ENCODE data around the gene COPG1. TPM values are rescaled to one million over a fixed set of nuclear protein-coding genes. Genes with fewer than 3 reads are reported as not detected.
A peak's percentile ranks its signal among the peaks of the same experiment; 100 is the strongest.

Gene COPG1
- total and polyA plus RNA-seq, 4 donors: 49.8 to 177 (median 87.0) TPM

- no peaks in the 10 kb centered on the region for H3K9me3 ChIP-seq (ENCODE audit: control insufficient read depth in 4 of 4, low read length in 3 of 4)
- no peak overlapping the region for H3K4me3 ChIP-seq (ENCODE audit: low read depth in 1 of 3, low read length in 3 of 3)
- peaks cover 21 to 53% (median 51%) of the 10 kb centered on the region in 4 donors for H3K36me3 ChIP-seq (ENCODE audit: control insufficient read depth in 4 of 4, insufficient read depth in 3 of 4, low read depth in 1 of 4, low read length in 3 of 4)
- 85% methylated on average over 2 of the region's 2 CpGs for WGBS
- TF ChIP-seq MAX (IDR thresholded peaks at IDR 0.05): no peak
- TF ChIP-seq FOXA2 (IDR thresholded peaks at IDR 0.05): no peak
- no peak for TF ChIP-seq RXRA (IDR thresholded peaks at IDR 0.05)
- no peak for TF ChIP-seq HNF4A (conservative IDR thresholded peaks at IDR 0.05)
- no peak for TF ChIP-seq HNF4G (IDR thresholded peaks at IDR 0.05)
- TF ChIP-seq CTCF (IDR thresholded peaks at IDR 0.05; ENCODE audit: low read depth, low read length, missing input control): no peak
- DNase-seq (ENCODE audit: low spot score): no peak
- no peaks in the 10 kb centered on the region for H3K27me3 ChIP-seq (ENCODE audit: control insufficient read depth in 4 of 4, insufficient read depth in 4 of 4, low read length in 3 of 4)
- peaks cover 2 to 16% (median 13%) of the 10 kb centered on the region in 4 donors for H3K4me1 ChIP-seq (ENCODE audit: control insufficient read depth in 4 of 4, insufficient read depth in 4 of 4, low read length in 3 of 4)
- no peak overlapping the region for H3K27ac ChIP-seq (ENCODE audit: low read depth in 1 of 2, low read length in 2 of 2)
- H3K9ac ChIP-seq (ENCODE audit: low read depth in 1 of 2, low read length in 2 of 2): no peak overlapping the region
These were observed 27.0 kb downstream of the COPG1 start for GRCh38 chr3:129276385-129276784.

- no peaks in the 10 kb centered on the region for H3K9me3 ChIP-seq (ENCODE audit: control insufficient read depth in 4 of 4, low read length in 3 of 4)
- H3K27me3 ChIP-seq (ENCODE audit: control insufficient read depth in 4 of 4, insufficient read depth in 4 of 4, low read length in 3 of 4): no peaks in the 10 kb centered on the region
- DNase-seq (ENCODE audit: low spot score): no peak
- no peak overlapping the region for H3K4me3 ChIP-seq (ENCODE audit: low read depth in 1 of 3, low read length in 3 of 3)
- TF ChIP-seq, protein P1, sequence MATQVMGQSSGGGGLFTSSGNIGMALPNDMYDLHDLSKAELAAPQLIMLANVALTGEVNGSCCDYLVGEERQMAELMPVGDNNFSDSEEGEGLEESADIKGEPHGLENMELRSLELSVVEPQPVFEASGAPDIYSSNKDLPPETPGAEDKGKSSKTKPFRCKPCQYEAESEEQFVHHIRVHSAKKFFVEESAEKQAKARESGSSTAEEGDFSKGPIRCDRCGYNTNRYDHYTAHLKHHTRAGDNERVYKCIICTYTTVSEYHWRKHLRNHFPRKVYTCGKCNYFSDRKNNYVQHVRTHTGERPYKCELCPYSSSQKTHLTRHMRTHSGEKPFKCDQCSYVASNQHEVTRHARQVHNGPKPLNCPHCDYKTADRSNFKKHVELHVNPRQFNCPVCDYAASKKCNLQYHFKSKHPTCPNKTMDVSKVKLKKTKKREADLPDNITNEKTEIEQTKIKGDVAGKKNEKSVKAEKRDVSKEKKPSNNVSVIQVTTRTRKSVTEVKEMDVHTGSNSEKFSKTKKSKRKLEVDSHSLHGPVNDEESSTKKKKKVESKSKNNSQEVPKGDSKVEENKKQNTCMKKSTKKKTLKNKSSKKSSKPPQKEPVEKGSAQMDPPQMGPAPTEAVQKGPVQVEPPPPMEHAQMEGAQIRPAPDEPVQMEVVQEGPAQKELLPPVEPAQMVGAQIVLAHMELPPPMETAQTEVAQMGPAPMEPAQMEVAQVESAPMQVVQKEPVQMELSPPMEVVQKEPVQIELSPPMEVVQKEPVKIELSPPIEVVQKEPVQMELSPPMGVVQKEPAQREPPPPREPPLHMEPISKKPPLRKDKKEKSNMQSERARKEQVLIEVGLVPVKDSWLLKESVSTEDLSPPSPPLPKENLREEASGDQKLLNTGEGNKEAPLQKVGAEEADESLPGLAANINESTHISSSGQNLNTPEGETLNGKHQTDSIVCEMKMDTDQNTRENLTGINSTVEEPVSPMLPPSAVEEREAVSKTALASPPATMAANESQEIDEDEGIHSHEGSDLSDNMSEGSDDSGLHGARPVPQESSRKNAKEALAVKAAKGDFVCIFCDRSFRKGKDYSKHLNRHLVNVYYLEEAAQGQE (IDR thresholded peaks at IDR 0.05): no peak
- TF ChIP-seq JUND (IDR thresholded peaks at IDR 0.05) (no peak), TAF1 (conservative IDR thresholded peaks at IDR 0.05) (no peak), EGR1 (IDR thresholded peaks at IDR 0.05; ENCODE audit: low read depth in 2 of 2) (no peak), FOXA2 (IDR thresholded peaks at IDR 0.05) (no peak)
- H3K9ac ChIP-seq (ENCODE audit: low read depth in 1 of 2, low read length in 2 of 2): peak overlapping the region in 1 of 2 donors; percentile 37
- peak overlapping the region; percentile 95 to 97 for H3K27ac ChIP-seq (ENCODE audit: low read depth in 1 of 2, low read length in 2 of 2)
- H3K4me1 ChIP-seq (ENCODE audit: control insufficient read depth in 4 of 4, insufficient read depth in 4 of 4, low read length in 3 of 4): peaks cover 2 to 28% (median 22%) of the 10 kb centered on the region in 4 donors
- peaks cover 10 to 39% (median 37%) of the 10 kb centered on the region in 4 donors for H3K36me3 ChIP-seq (ENCODE audit: control insufficient read depth in 4 of 4, insufficient read depth in 3 of 4, low read depth in 1 of 4, low read length in 3 of 4)
- WGBS: 79% methylated on average over 11 of the region's 11 CpGs
These were observed 28.4 kb downstream of the COPG1 start for GRCh38 chr3:129277829-129278271.

DNA sequence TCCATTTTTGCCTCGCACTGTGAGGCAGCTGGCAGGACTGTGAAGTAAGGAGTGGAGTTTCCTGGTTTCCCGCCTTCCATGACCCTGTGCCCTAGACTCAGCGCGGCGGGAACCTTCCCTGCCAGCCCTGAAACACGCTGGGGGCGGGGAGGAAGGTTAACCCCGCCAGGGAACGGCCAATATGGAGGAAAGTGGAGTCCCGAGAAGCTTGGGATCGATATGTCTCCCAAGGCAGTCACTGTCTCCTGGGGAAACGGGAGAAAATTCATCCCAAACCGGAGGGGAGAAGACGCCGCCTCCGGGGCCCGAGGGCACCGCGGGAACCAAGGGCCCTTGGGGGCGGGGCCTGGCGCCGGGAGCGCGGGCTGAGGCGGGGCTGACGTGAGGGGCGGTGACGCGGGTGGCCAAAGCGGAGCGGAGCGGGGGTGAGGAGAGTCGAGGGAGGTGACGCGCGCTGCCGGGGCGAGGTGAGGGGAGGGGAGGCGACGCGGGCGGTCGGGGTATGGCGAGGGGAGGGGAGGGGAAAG, 29.1 kb downstream of the COPG1 start, which contains the start of gene HMCES:
TSS of gene HMCES (plus strand) at position 432 of the 527 bp plus-strand sequence. CDS start 863 bp downstream, outside the sequence.
- Histone ChIP-seq H3K36me3 (ENCODE audit: control insufficient read depth in 4 of 4, insufficient read depth in 3 of 4, low read depth in 1 of 4, low read length in 3 of 4) (peaks cover 8 to 36% (median 35%) of the 10 kb centered on the region in 4 donors), H3K9ac (ENCODE audit: low read depth in 1 of 2, low read length in 2 of 2) (peak within 1 kb of the TSS; percentile 78 to 97), H3K9me3 (ENCODE audit: control insufficient read depth in 4 of 4, low read length in 3 of 4) (no peaks in the 10 kb centered on the region), H3K4me1 (ENCODE audit: control insufficient read depth in 4 of 4, insufficient read depth in 4 of 4, low read length in 3 of 4) (peaks cover 2 to 35% (median 28%) of the 10 kb centered on the region in 4 donors), H3K27me3 (ENCODE audit: control insufficient read depth in 4 of 4, insufficient read depth in 4 of 4, low read length in 3 of 4) (no peaks in the 10 kb centered on the region), H3K4me3 (ENCODE audit: low read depth in 1 of 3, low read length in 3 of 3) (peak within 1 kb of the TSS; percentile 68 to 84 (median 76)), H3K27ac (ENCODE audit: low read depth in 1 of 2, low read length in 2 of 2) (peak within 1 kb of the TSS; percentile 95 to 97)
- 1% methylated on average over 44 of the region's 44 CpGs for WGBS
- DNase-seq (ENCODE audit: low spot score): peak; percentile 94
- no peak for TF ChIP-seq CTCF (IDR thresholded peaks at IDR 0.05; ENCODE audit: low read depth, low read length, missing input control)
- TF ChIP-seq YY1 (IDR thresholded peaks at IDR 0.05): peak; percentile 70
- no peak for TF ChIP-seq HNF4G (IDR thresholded peaks at IDR 0.05)
- TF ChIP-seq, protein P2, sequence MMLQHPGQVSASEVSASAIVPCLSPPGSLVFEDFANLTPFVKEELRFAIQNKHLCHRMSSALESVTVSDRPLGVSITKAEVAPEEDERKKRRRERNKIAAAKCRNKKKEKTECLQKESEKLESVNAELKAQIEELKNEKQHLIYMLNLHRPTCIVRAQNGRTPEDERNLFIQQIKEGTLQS (IDR thresholded peaks at IDR 0.05): no peak
- TF ChIP-seq RAD21 (IDR thresholded peaks at IDR 0.05): peak; percentile 35 to 37
- TF ChIP-seq TAF1 (conservative IDR thresholded peaks at IDR 0.05): no peak
- peak; percentile 54 to 67 for TF ChIP-seq RXRA (IDR thresholded peaks at IDR 0.05)
- no peak for TF ChIP-seq FOXA2 (IDR thresholded peaks at IDR 0.05)
- TF ChIP-seq, protein P3, sequence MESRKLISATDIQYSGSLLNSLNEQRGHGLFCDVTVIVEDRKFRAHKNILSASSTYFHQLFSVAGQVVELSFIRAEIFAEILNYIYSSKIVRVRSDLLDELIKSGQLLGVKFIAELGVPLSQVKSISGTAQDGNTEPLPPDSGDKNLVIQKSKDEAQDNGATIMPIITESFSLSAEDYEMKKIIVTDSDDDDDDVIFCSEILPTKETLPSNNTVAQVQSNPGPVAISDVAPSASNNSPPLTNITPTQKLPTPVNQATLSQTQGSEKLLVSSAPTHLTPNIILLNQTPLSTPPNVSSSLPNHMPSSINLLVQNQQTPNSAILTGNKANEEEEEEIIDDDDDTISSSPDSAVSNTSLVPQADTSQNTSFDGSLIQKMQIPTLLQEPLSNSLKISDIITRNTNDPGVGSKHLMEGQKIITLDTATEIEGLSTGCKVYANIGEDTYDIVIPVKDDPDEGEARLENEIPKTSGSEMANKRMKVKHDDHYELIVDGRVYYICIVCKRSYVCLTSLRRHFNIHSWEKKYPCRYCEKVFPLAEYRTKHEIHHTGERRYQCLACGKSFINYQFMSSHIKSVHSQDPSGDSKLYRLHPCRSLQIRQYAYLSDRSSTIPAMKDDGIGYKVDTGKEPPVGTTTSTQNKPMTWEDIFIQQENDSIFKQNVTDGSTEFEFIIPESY (IDR thresholded peaks at IDR 0.05): no peak
- TF ChIP-seq GABPA (IDR thresholded peaks at IDR 0.05 in 1 of 2, conservative IDR thresholded peaks at IDR 0.05 in 1 of 2): no peak
- TF ChIP-seq JUND (IDR thresholded peaks at IDR 0.05): no peak
- no peak for TF ChIP-seq FOXA1 (IDR thresholded peaks at IDR 0.05)
- no peak for TF ChIP-seq MAX (IDR thresholded peaks at IDR 0.05)
